DMS114 treated with DMSO at 0.1 percent for 48 hours (cell line): ENCODE measurements around the gene ARHGAP22.

Experiments
- DNase-seq: peaks from one replicate; lab custom pipeline; 2025; ENCODE audit not compliant: unreplicated experiment; lab: John Stamatoyannopoulos, UW

ARHGAP22 gene

DNA sequence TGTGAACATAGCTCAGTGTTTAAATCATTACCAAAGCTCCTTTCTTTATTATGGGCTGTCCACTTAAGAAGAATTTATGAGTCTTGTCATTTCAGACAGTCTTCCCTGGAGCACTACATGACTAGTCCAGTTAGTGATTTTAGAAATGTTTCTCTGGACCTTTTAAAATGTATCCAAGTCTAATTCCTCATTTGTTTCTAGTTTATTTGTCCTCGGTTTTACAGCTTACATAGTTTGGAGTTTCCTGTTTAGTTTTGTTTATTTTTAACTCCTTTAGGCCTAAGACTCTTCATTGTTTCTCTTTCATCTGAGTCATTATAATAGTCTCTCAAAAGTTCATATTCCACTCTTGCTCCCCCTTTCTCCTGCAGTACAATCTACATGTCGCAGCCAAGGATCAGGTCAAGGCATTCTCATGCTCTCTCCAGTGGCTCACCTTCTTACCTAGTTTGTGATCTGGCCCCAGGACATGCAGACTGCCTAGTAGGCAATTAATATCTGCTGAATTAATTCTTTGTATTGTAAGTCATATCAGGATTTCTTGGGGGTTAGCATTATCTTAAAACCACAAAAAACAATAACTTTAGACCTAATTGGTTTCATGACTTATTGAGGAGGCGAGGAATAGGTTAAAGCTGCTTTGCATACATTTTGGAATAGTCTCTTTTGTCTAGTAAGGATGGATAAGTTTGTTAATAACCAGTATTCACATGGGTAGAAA lies 204.6 kb downstream of the ARHGAP22 start:
- no peak for DNase-seq

DNA sequence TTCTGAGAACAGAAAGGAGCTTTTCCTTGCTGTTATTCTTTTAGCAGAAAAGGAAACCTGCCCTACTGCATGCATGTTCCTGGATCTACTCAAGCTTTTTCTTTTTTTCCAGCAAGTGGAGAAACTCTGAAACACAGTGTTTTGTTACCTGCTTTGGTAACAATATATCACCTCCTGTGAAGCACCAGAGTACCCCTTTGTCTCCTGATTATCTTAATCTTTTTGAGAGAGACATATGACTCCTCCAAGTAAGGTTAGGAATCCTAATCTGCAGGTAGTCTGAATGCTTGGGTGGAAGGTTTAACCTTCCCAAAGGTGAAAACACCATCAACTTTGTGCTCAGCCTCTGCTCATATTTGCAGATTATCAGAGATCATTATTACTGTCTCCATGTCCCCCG lies 205.3 kb downstream of the ARHGAP22 start:
- DNase-seq, result no peak

DNA sequence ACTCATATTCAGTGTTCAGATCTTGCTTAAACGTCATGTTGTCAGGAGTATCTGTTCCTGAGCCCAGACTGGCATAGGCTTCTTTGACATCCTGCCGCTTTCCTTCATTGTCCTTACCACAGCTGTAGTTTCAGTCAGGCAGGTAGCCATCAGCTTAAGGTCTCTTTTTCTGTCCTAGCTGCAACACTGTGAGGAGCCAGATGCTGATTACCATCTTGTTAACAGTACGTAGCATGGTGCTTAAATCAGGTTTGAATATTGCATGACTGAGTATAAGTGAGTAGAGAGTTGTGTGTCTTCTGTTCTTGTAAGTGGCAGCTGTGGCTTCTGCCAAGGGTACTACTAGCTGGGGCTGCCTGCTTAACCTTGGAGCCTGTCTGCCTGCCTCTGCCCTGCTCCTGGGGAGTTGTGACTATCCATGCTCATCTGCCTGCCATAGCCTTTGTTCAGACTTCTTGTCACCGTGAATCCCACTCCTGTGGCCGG lies 205.8 kb downstream of the ARHGAP22 start:
- no peak for DNase-seq

DNA sequence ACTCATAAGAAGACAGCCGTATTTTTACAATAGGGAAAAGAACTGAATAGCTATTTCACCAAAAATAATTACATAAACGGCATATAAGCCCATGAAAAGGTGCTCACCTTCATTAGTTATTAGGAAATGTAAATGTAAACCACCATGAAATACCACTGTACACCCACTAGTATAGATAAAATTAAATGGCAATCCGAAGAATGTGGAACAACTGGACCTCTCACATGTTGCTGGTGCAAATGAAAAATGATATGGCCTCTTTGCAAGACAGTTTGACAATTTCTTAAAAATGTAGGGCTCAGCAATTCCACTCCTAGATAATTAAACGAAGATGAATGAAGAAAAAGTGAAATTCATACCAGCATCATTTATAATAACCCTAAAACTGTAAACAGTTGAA lies 206.6 kb downstream of the ARHGAP22 start:
- DNase-seq, result no peak
